DMS 273 (cell line): ENCODE data around the gene ZNF787.

Experiments
- DNase-seq: peaks from one replicate; lab custom pipeline; 2025; ENCODE audit not compliant: unreplicated experiment; lab: John Stamatoyannopoulos, UW

The ZNF787 gene

DNA sequence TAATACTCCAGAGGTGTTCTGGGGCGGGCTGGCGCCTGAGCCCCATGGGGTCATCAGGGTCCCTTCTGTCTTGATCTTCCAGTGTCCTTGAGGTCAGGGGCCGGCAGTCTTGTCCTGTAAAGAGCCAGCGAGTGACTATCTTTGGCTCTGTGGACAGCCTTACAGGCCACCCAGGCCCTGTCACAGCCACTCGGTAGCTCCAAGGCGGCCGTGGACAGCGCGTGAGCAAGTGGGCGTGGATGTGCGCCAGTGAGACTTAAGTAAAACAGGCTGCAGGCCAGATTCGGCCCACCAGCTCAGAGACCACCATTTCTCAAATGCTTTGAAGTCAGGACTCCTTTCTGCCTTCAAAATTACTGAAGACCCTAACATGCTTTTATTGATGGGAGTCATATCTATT is 23.7 kb upstream of the ZNF787 start:
- DNase-seq: no peak

- DNase-seq: no peak
These were observed 23.3 kb upstream of the ZNF787 start for GRCh38 chr19:56144376-56144775.

GRCh38 chr19:56142897-56143434 is 21.9 kb upstream of the ZNF787 start:
- DNase-seq: no peak

DNA sequence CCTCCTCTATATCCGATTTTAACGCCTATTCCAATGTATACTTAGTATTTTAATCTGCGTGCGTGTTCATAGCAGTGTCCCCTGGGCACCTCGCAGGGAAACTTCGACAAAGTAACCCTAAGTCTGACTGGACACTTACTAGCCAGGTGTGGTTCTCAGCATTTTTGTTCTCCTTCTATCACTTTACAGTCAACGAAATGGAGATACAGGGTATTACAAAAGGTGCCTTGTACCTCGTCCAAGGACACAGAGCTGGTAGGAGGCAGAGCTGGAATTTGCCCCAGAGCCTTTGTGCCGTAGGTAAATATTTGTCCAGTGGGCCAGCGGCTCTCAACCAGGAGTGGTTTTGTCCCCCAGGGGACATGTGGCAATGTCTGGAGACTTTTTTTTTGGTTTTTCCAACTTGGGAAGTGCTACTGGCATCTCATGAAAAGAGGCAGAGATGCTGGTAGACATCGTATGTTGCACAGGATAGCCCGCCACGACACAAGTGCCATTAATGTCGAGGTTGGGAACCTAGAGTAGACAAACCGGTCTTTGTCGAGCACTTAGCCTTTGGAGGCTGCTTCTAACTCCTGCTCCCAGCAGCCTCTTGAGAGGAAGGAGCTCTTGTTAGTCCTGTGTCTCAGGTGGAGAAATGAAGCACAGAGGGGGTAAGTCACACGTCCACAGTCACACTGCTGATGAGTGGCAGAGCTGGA is 21.1 kb upstream of the ZNF787 start:
- no peak for DNase-seq

DNA sequence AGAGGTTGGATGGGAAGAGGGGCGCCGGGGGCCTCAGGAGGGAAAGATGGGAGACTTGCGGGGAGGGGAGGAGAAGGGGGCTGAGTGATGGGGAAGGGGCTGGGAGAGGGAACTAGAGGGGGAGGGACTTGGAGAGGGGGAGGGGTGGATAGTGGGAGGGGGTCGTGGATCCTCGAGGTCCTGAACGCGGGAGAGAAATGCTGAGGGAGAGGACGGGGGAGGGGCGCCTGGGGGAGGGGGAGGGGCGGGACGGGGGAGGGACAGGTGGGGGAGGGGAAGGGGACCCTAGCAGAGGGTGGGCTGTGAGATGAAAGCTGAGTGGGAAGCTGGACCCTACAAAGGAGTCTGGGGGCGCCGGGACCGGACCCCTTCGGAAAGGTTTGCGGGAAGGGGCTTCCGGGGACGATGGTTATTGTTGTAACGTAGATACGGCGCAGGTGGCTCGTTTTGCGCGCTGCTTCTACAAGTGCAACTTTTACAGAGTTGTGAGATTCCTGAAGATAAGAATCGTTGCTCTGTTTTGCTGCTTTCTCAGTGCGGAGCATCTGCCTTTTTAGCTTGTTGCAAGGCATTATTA is 20.4 kb upstream of the ZNF787 start:
- DNase-seq: peak; percentile 30

DNA sequence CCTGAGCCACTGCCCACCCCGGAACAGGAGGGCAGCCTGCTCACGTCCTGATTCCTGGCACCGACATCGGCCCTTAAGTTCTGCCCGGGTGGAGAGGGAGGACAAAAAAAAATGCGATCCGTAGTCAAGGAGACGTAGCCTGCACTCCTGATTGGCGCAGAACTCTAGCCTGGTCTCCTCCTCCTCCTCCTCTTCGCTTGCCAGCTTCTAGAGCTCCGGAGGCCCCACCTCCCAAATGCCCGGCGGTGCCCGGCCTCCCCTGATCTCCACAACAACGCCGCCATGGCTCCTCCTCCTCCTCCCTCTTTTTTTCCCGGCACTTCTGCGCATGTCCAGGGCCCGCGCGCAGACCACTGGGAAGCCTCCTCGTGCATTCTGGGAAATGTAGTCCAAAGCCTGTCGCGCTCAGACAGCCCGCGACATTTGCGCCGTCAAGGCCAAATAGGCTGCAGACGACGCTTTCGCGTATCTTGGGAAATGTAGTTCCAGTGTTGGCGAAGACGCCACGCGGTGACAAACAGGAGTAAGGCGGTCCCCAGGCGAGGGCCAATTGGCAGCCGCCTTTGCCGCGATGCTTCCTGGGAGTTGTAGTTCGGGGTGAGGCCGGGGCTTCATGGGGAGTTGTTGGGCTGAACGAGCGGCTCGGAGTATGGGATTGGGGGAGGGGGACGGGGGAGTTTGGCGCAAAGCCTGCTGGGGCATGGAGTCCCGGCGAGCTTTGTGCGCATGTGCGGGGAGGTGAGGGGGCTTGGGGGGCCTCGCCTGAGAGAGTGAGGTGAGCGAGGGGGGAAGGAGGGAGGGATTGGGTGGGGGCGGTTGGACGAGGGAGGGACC is 19.7 kb upstream of the ZNF787 start, which contains the start of gene ZNF444:
TSS of gene ZNF444 (plus strand) at position 705 of the 834 bp plus-strand sequence. CDS start 5,625 bp downstream, outside the sequence.
- peak; percentile 100 for DNase-seq

- DNase-seq: no peak
These were observed 18.9 kb upstream of the ZNF787 start for GRCh38 chr19:56139847-56140582.

- DNase-seq: no peak
These were observed 17.0 kb upstream of the ZNF787 start for GRCh38 chr19:56138069-56138468.

DNA sequence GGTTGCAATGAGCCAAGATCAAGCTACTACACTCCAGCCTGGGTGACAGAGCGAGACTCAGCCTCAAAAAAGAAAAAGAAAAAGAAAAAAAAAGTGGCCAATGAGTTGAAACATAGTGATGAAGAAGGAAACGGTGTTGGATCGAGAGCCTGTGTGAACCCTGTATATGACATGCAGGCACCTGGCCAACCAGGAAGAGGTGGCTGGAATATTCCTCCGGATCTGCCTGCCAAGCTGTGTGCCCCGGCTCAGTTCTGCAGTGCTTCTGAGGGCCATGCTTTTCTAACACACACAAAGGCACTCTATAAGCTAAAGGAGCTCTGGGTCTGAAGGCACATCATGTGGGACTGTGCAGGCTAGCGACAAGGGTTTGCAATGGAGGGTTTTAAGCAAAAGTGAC is 16.3 kb upstream of the ZNF787 start:
- no peak for DNase-seq

- DNase-seq: no peak
These were observed 15.3 kb upstream of the ZNF787 start for GRCh38 chr19:56136362-56136761.

GRCh38 chr19:56134654-56134921 is 13.5 kb upstream of the ZNF787 start:
- no peak for DNase-seq

- no peak for DNase-seq
These were observed 13.0 kb upstream of the ZNF787 start for GRCh38 chr19:56133858-56134653.

- no peak for DNase-seq
These were observed 11.3 kb upstream of the ZNF787 start for GRCh38 chr19:56132316-56132822.

DNA sequence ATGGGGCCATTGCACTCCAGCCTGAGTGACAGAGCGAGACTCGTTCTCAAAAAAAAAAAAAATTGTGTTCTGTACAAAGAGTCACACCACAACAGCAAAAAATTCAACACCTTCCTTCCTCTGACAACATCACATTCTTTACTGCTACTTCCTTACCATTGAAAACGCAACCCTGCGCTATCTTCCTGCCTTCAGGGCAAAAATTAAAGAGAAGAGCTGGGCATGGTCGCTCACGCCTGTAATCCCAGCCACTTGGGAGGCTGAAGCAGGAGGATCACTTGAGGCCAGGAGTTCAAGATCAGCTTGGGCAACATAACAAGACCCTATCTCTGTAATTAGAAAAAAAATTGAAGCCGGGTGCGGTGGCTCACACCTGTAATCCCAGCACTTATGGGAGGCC is 10.6 kb upstream of the ZNF787 start:
- no peak for DNase-seq

DNA sequence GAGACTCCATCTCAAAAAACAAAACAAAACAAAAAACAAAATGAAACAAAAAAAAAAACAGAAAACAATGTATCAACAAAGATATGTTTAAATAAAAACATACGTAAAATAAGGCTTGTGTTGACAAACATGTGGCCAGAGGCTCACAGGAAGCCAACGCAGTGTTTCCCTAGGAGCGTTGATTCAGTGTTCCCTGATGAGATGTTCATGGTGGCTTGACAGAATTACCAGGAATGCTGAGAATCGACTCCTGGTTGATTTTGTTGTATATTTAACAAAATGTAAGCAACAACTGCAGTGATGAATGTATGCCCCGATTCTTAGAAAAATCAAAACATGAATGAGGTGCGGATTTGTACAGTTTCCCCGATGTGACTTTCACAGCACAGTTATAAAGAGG is 8.9 kb upstream of the ZNF787 start:
- DNase-seq: no peak

- no peak for DNase-seq
These were observed 6.1 kb upstream of the ZNF787 start for GRCh38 chr19:56126983-56127780.

DNA sequence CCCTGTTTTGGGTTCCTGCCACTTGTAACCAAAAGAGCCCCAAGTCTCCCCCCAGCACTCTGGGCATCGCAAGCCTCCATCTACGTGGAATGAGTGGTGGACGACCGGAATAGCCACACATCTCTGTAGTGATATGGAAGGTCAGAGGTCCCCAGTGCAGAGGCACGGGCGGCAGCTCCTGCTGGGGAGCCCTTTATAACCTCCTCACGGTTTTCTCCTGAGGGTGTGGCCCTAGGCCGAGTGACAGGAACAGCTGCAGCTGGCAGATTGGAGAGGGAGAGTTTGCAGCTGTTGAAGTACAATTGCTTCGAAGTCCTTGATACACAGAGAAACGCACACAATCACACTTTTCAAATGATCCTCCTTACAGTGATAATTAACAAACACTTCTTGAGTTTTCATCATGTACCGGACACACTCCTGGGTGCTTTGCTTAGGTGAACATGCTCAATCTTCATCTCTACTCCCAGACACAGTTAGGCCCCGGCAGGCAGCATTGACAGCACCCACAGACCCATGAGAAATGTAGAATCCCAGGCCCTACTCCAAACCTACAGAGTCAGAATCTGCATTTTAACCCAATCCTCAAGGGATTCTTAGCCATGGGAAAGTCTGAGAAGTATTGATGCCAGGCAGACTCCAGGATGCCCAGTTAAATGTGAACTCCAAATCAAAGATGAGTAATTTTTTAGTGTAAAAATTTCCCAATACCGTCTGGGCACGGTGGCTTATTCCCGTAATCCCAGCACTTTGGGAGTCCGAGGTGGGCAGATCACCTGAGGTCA is 4.9 kb upstream of the ZNF787 start:
- peak; percentile 60 for DNase-seq

DNA sequence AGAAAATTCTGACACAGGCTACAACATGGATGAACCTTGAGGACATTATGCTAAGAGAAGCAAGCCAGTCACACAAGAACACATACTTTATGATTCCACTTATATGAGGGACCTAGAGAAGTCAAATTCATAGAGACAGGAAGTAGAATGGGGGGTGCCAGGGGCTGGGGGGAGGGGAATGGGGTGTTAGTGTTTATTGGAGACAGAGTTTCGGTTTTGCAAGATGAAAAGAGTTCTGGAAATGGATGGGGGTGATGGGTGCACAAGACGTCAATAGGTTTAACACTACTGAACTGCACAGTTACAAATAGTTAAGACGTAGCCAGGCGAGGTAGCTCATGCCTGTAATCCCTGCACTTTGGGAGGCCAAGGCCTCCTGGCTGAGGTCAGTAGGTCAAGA is 3.5 kb upstream of the ZNF787 start:
- DNase-seq: no peak
